Astrocyte (in vitro differentiated cells and primary cell): ENCODE results near the gene NKD1. TPM values are rescaled to one million over a fixed set of nuclear protein-coding genes. Genes with fewer than 3 reads are reported as not detected.

Experiments used
- DNase-seq: peaks from one replicate; pipeline ENCODE4 v3.0.0-alpha.2; 2010; ENCODE audit warnings: low read depth
- FAIRE-seq: peaks from 2 replicates; lab custom pipeline; 2011; peaks lifted over from hg19 to GRCh38; lab: Jason Lieb, UNC
- H2AFZ ChIP-seq: 2 replicates; pipeline ENCODE4 v1.6.0; 2012; ENCODE audit warnings: low read depth, low read length, inconsistent platforms
- H3K27ac ChIP-seq: 2 replicates; pipeline ENCODE4 v1.5.1; 2011; ENCODE audit warnings: low read depth, low read length, inconsistent platforms
- H3K27me3 ChIP-seq: 2 replicates; pipeline ENCODE4 v1.6.0; 2011; ENCODE audit warnings: low read length, inconsistent platforms; ENCODE audit not compliant: insufficient read depth
- H3K36me3 ChIP-seq: 2 replicates; pipeline ENCODE4 v1.5.1; 2011; ENCODE audit warnings: low read length, inconsistent platforms; ENCODE audit not compliant: insufficient read depth
- H3K4me1 ChIP-seq: 2 replicates; pipeline ENCODE4 v1.5.1; 2011; ENCODE audit warnings: low read length, inconsistent platforms; ENCODE audit not compliant: insufficient read depth
- H3K4me2 ChIP-seq: 2 replicates; pipeline ENCODE4 v1.6.0; 2012; ENCODE audit warnings: low read length, inconsistent platforms
- H3K4me3 ChIP-seq: 2 replicates; pipeline ENCODE4 v1.5.1; 2011; ENCODE audit warnings: low read depth, mild to moderate bottlenecking, low read length, inconsistent platforms; ENCODE audit not compliant: insufficient read depth
- H3K79me2 ChIP-seq: 2 replicates; pipeline ENCODE4 v1.6.0; 2012; ENCODE audit warnings: mild to moderate bottlenecking, low read length, inconsistent platforms; ENCODE audit not compliant: insufficient read depth
- H3K9ac ChIP-seq: 2 replicates; pipeline ENCODE4 v1.6.0; 2012; ENCODE audit warnings: mild to moderate bottlenecking, low read length, inconsistent platforms
- H3K9me3 ChIP-seq: 2 replicates; pipeline ENCODE4 v1.5.1; 2012; ENCODE audit warnings: low read depth, mild to moderate bottlenecking, low read length, inconsistent platforms; ENCODE audit not compliant: insufficient read depth
- H4K20me1 ChIP-seq: 2 replicates; pipeline ENCODE4 v1.6.0; 2012; ENCODE audit warnings: low read length, inconsistent platforms; ENCODE audit not compliant: insufficient read depth
- H3K27ac Mint-ChIP-seq: one replicate; pipeline ENCODE4 v1.8.0; 2021; ENCODE audit warnings: mild to moderate bottlenecking, mixed read lengths; ENCODE audit not compliant: unreplicated experiment
- H3K27me3 Mint-ChIP-seq: one replicate; pipeline ENCODE4 v1.8.0; 2021; ENCODE audit warnings: low read depth, mixed read lengths; ENCODE audit not compliant: unreplicated experiment
- H3K36me3 Mint-ChIP-seq: one replicate; pipeline ENCODE4 v1.8.0; 2021; ENCODE audit warnings: low read depth, mixed read lengths; ENCODE audit not compliant: unreplicated experiment
- H3K4me1 Mint-ChIP-seq: one replicate; pipeline ENCODE4 v1.8.0; 2021; ENCODE audit warnings: low read depth, mixed read lengths; ENCODE audit not compliant: unreplicated experiment
- H3K4me3 Mint-ChIP-seq: one replicate; pipeline ENCODE4 v1.8.0; 2021; ENCODE audit warnings: mild to moderate bottlenecking, moderate library complexity, mixed read lengths; ENCODE audit not compliant: unreplicated experiment
- H3K9me3 Mint-ChIP-seq: one replicate; pipeline ENCODE4 v1.8.0; 2021; ENCODE audit warnings: mild to moderate bottlenecking, mixed read lengths; ENCODE audit not compliant: unreplicated experiment
- CTCF ChIP-seq: IDR thresholded peaks from 2 replicates; pipeline ENCODE4 v1.5.1; 2011; ENCODE audit warnings: low read depth, mild to moderate bottlenecking, inconsistent platforms, low read length, moderate library complexity; ENCODE audit not compliant: insufficient read depth
- EZH2 ChIP-seq: IDR thresholded peaks from 2 replicates; pipeline ENCODE4 v1.6.1; 2012; ENCODE audit warnings: mild to moderate bottlenecking, low read length, inconsistent platforms; ENCODE audit not compliant: insufficient read depth
- total RNA-seq: library from RNA; stranded (reverse); gene quantifications from 2 replicates; pipeline ENCODE4 v1.2.1, GENCODE V29; 2021

The NKD1 gene
- total RNA-seq, 1 donor from 2014 or later: 9.1 TPM

GRCh38 chr16:50618238-50618918 is 70.2 kb downstream of the NKD1 start:
- no peaks in the 10 kb centered on the region for H3K36me3 Mint-ChIP-seq
- peaks cover 9% of the 10 kb centered on the region for H3K4me1 ChIP-seq
- no peak overlapping the region for H3K27ac Mint-ChIP-seq
- no peak for DNase-seq
- no peak overlapping the region for H3K9ac ChIP-seq
- no peaks in the 10 kb centered on the region for H3K79me2 ChIP-seq
- H3K36me3 ChIP-seq: no peaks in the 10 kb centered on the region
- peaks cover 18% of the 10 kb centered on the region for H3K4me1 Mint-ChIP-seq
- H3K9me3 Mint-ChIP-seq: no peaks in the 10 kb centered on the region
- H3K4me3 ChIP-seq: no peak overlapping the region
- H3K27me3 ChIP-seq: no peaks in the 10 kb centered on the region
- peaks cover 16% of the 10 kb centered on the region for H3K27me3 Mint-ChIP-seq
- H3K9me3 ChIP-seq: peaks cover 2% of the 10 kb centered on the region
- no peak for FAIRE-seq
- no peak overlapping the region for H3K4me3 Mint-ChIP-seq
- H3K4me2 ChIP-seq: no peak overlapping the region
- no peak for TF ChIP-seq CTCF
- TF ChIP-seq EZH2: no peak
- no peak overlapping the region for H2AFZ ChIP-seq
- H4K20me1 ChIP-seq: no peaks in the 10 kb centered on the region
- H3K27ac ChIP-seq: no peak overlapping the region

- H3K9me3 Mint-ChIP-seq: no peaks in the 10 kb centered on the region
- H3K4me1 ChIP-seq: peaks cover 9% of the 10 kb centered on the region
These were observed 71.7 kb downstream of the NKD1 start for GRCh38 chr16:50619702-50620491.

More at GRCh38 chr16:50619702-50620491, 71.7 kb downstream of the NKD1 start:
- DNase-seq (no peak), FAIRE-seq (no peak)
- Histone ChIP-seq H3K9me3 (peaks cover 2% of the 10 kb centered on the region), H3K79me2 (no peaks in the 10 kb centered on the region), H3K36me3 (no peaks in the 10 kb centered on the region), H3K27me3 (no peaks in the 10 kb centered on the region), H2AFZ (no peak overlapping the region), H4K20me1 (no peaks in the 10 kb centered on the region), H3K4me3 (no peak overlapping the region), H3K9ac (no peak overlapping the region), H3K4me2 (no peak overlapping the region), H3K27ac (no peak overlapping the region)
- Mint-ChIP-seq H3K27ac (no peak overlapping the region), H3K27me3 (peaks cover 18% of the 10 kb centered on the region), H3K36me3 (no peaks in the 10 kb centered on the region), H3K4me1 (peaks cover 11% of the 10 kb centered on the region), H3K4me3 (no peak overlapping the region)
- TF ChIP-seq CTCF (no peak), EZH2 (no peak)
